Measurements from ENCODE around the gene SLC4A4. TPM values are rescaled to one million over a fixed set of nuclear protein-coding genes. Genes with fewer than 3 reads are reported as not detected.

Gene SLC4A4
- total and polyA plus RNA-seq, 2 of the 8 experiments (the other 6 are each of a cell fraction or from before 2014, with no cell fraction given) = 0.67 to 2.8 TPM

DNA sequence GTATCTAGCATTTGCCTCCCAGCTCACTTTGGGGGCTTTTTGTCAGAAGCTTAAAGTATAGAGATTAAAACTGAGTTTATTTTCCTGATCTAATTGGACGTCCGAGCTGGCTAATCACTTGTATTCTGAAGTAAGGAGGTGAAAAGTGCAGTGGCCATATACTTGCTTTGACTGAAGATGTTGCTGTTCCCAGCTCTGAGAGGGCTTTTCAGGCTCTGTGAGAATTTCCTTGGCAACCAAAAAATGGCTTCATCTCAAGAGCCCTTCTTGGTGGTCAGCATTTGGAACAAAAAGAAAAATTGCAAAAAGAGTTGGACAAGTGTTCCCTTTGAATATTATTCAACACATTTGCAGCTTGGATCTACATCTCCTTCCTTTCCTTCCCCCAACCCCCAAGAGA lies 67.0 kb downstream of the SLC4A4 start:
- peaks cover 10% of the 10 kb centered on the region in 2 experiments; a peak in 3 of 4 replicates for H3K9me3 ChIP-seq (ENCODE audit: insufficient read depth in 2 of 2, low read depth in 1 of 2, low read length in 1 of 2)
- 84% methylated on average over 2 of the region's 2 CpGs; no CpG with 5 or more reads in 1 of the 2 experiments for WGBS, 2 experiments (ENCODE audit: extremely low coverage in 1 of 2, insufficient coverage in 1 of 2, insufficient read length in 1 of 2, insufficient replicate concordance in 2 of 2, low coverage in 1 of 2, low lambda C conversion rate in 2 of 2, missing lambda C conversion rate in 1 of 2)
- H3K4me3 ChIP-seq (ENCODE audit: extremely low read depth in 1 of 4, insufficient read depth in 2 of 4, low read depth in 3 of 4, low read length in 4 of 4) = no peak overlapping the region
- no peaks in the 10 kb centered on the region for H3K79me1 ChIP-seq (ENCODE audit: low read depth, low read length)
- H2BK15ac ChIP-seq (ENCODE audit: low read length) = no peak overlapping the region
- H3K14ac ChIP-seq (ENCODE audit: insufficient read length) = no peak overlapping the region
- no peak overlapping the region for H4K91ac ChIP-seq (replicated peaks; ENCODE audit: insufficient read length, low read length)
- H3K4me1 ChIP-seq (replicated peaks in 1 of 4; ENCODE audit: control insufficient read depth in 3 of 4, insufficient read depth in 4 of 4, low read length in 3 of 4) = no peaks in the 10 kb centered on the region
- no peaks in the 10 kb centered on the region for H3K36me3 ChIP-seq (ENCODE audit: control insufficient read depth in 2 of 4, insufficient read depth in 4 of 4, low read length in 3 of 4)
- H3K4ac ChIP-seq (replicated peaks; ENCODE audit: insufficient read length, low read depth, low read length) = no peak overlapping the region
- H2BK20ac ChIP-seq (ENCODE audit: low read length) = no peak overlapping the region
- no peak overlapping the region for H2AFZ ChIP-seq (ENCODE audit: low read length)
- H4K8ac ChIP-seq (ENCODE audit: extremely low read depth, insufficient read depth, low read length) = no peak overlapping the region
- no peak overlapping the region for H3K4me2 ChIP-seq (ENCODE audit: insufficient read depth in 1 of 2, low read depth in 2 of 2, low read length in 2 of 2)
- no peak overlapping the region for H4K5ac ChIP-seq (ENCODE audit: insufficient read length, low read depth, low read length)
- H3K9ac ChIP-seq (replicated peaks in 1 of 4; ENCODE audit: extremely low read depth in 1 of 4, low read depth in 3 of 4, low read length in 3 of 4) = no peak overlapping the region
- H3K23ac ChIP-seq (ENCODE audit: insufficient read length) = no peak overlapping the region
- H3K79me2 ChIP-seq (ENCODE audit: control insufficient read depth in 1 of 2, insufficient read depth in 2 of 2, low read length in 2 of 2) = no peaks in the 10 kb centered on the region
- no peak for FAIRE-seq
- no peak for DNase-seq (ENCODE audit: low read depth in 1 of 2, low spot score in 2 of 2)
- TF ChIP-seq SP2 (IDR thresholded peaks at IDR 0.05; ENCODE audit: low read length) (no peak), RNF2 (IDR thresholded peaks at IDR 0.05; ENCODE audit: borderline replicate concordance, low read depth, low read length, missing control alignments, poor library complexity, severe bottlenecking) (no peak), SIN3A (conservative IDR thresholded peaks at IDR 0.05 in 1 of 2, IDR thresholded peaks at IDR 0.05 in 1 of 2; ENCODE audit: low read depth in 1 of 2, low read length in 2 of 2) (no peak), EP300 (IDR thresholded peaks at IDR 0.05; ENCODE audit: borderline replicate concordance in 1 of 2, low read depth in 2 of 2, low read length in 2 of 2) (no peak)
- no peak overlapping the region for H3K18ac ChIP-seq (ENCODE audit: extremely low read depth, low read length)
- no peak overlapping the region for H2BK120ac ChIP-seq (replicated peaks; ENCODE audit: low read depth, low read length)
- no peak overlapping the region for H2BK5ac ChIP-seq (ENCODE audit: low read depth, low read length)
- H2AK5ac ChIP-seq (ENCODE audit: low read depth, low read length) = no peak overlapping the region
- H3K23me2 ChIP-seq (ENCODE audit: low read depth, low read length) = no peaks in the 10 kb centered on the region
- no peak overlapping the region for H3K27ac ChIP-seq (ENCODE audit: low read depth, low read length)
- CTCF ChIA-PET (ENCODE audit: partially characterized antibody) = interaction anchor here (0.6 to 1.0 kb wide), 4 partner anchors 89 to 214 kb away, joined by 3 to 4 read pairs (median 4); no protein-coding TSS in a partner anchor
- no peaks in the 10 kb centered on the region for H3K27me3 ChIP-seq (replicated peaks in 1 of 4; ENCODE audit: control insufficient read depth in 3 of 4, extremely low read depth in 1 of 4, insufficient read depth in 3 of 4, low read length in 3 of 4)
- no peaks in the 10 kb centered on the region for H4K20me1 ChIP-seq (replicated peaks in 1 of 2; ENCODE audit: control insufficient read depth in 1 of 2, insufficient read depth in 2 of 2, low read length in 2 of 2)
- H2BK12ac ChIP-seq (ENCODE audit: low read depth, low read length) = no peak overlapping the region
- POLR2A ChIA-PET (ENCODE audit: partially characterized antibody) = interaction anchor here (0.6 kb wide), 1 partner anchor 1164 kb away, joined by 3 read pairs; no protein-coding TSS in a partner anchor
- H3K56ac ChIP-seq (replicated peaks; ENCODE audit: insufficient read length, low read depth, low read length) = no peak overlapping the region

All from H1 (cell line).